ENCODE data around the gene MACROD2.

The MACROD2 gene

GRCh38 chr20:14790771-14791620, 795.7 kb downstream of the MACROD2 start:
- TF ChIP-seq CTCF (IDR thresholded peaks at IDR 0.05; ENCODE audit: extremely low read depth, missing control alignments): no peak
- DNase-seq (ENCODE audit: low spot score): no peak

DNA sequence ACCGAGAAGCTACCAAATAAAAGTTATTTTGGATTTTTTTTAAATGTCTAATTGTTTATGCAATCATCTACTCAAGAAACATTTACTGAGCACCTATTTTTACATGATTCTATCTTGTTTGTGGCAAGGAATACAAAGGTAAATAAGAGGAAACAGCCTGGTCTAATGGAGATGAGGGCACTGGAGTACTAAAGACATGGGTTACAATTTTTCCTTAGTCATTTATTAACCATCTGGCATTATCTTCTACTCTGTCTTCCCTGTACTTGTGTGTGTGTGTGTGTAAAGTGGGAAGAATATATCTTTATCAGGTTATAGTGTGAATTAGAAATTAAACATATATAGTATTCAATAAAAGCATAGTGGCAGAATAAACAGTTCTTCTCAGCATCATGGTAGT, 797.6 kb downstream of the MACROD2 start:
- no peak for DNase-seq (ENCODE audit: low spot score)

GRCh38 chr20:14799545-14800216, 804.4 kb downstream of the MACROD2 start:
- TF ChIP-seq CTCF (IDR thresholded peaks at IDR 0.05; ENCODE audit: extremely low read depth, missing control alignments): no peak
- no peak for DNase-seq (ENCODE audit: low spot score)

More for the DNA sequence above, 797.6 kb downstream of the MACROD2 start:
- no peak for TF ChIP-seq CTCF (IDR thresholded peaks at IDR 0.05; ENCODE audit: extremely low read depth, missing control alignments)

DNA sequence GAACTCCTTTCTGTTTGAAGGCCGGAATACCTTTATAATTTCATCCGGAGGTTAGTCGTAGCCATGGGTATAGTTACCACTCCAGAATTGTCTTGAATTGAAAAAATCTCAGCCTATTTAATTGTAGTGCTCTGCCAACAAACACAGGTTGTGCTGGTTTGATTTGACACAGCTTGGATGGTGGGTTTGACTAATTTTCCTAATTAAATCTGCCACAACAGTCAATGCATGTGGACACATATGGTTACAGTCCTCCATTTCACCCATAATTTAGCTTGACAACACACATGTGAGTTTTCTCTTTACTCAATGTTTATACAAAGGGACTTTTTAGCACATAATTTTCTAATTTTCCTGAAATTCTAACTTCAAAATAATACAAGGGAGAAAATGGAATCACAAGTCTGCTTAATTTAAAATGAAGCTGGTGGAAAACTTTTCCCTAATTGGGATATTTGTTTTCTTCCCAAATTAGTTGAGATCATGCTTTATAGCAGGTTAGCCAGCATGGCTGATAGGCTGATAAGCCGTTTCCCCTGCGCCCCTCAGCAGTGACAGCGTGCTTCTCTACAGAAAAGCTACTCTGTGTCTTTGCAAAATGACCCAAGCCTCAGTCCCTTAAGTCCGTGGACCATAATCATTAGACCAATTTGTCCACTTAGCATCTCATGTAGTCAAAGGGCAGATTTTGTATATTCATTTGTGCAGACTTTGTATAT, 805.5 kb downstream of the MACROD2 start:
- no peak for DNase-seq (ENCODE audit: low spot score)
- no peak for TF ChIP-seq CTCF (IDR thresholded peaks at IDR 0.05; ENCODE audit: extremely low read depth, missing control alignments)

DNA sequence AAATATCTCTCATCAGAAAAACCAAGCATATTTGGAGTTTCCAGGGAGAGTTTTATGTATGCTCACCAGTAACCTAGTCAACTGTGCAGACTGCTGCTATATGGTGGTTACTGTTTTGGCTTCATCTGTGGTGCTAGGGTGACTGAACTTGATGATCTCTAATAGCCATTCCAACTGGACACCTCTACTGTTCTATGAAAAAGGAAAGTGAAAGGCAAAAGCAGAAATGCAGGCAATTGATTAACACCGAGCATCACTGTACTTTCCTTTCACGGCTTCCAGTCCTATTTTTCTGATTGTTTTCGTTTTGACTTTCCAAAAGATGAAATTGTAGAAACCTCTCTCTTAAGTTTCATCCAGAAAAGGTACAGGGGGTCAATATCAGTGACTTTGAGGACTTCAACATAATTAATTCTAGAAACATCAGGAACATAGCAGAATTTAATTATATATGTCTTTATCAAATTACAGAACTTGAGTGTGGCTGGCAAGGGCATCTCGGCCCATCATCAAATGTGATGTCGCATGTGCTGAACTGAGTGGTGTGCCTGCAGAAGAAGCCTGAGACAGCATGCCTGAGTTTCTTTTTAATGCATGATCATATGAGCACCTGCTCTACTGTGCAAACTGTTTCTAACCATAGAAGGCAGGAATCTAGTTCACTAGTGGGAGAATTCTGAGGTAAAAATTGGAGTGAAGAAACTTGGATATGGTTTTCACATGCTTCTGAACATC, 806.4 kb downstream of the MACROD2 start:
- DNase-seq (ENCODE audit: low spot score): no peak
- TF ChIP-seq CTCF (IDR thresholded peaks at IDR 0.05; ENCODE audit: extremely low read depth, missing control alignments): no peak

- no peak for DNase-seq (ENCODE audit: low spot score)
- no peak for TF ChIP-seq CTCF (IDR thresholded peaks at IDR 0.05; ENCODE audit: extremely low read depth, missing control alignments)
Observed at GRCh38 chr20:14807224-14807623, 811.9 kb downstream of the MACROD2 start.
